ENCODE measurements around the gene ZWILCH.

GRCh38 chr15:66494262-66494661 lies 10.9 kb upstream of the ZWILCH start:
- TF ChIP-seq POLR2AphosphoS5 (IDR thresholded peaks at IDR 0.05; ENCODE audit: low read depth, low read length) (no peak), TAF1 (IDR thresholded peaks at IDR 0.05; ENCODE audit: borderline replicate concordance, insufficient read depth, low read length) (no peak), REST (IDR thresholded peaks at IDR 0.05; ENCODE audit: insufficient read depth in 1 of 2, low read depth in 2 of 2, low read length in 2 of 2) (no peak), SIN3A (IDR thresholded peaks at IDR 0.05; ENCODE audit: borderline replicate concordance, insufficient read depth, low read length) (no peak), FOXP2 (optimal IDR thresholded peaks at IDR 0.05; ENCODE audit: borderline replicate concordance, extremely low read depth, extremely low read length, insufficient read depth) (no peak)
